ENCODE data around the gene TNFRSF1A. TPM values are rescaled to one million over a fixed set of nuclear protein-coding genes. Genes with fewer than 3 reads are reported as not detected.
A peak's percentile ranks its signal among the peaks of the same experiment; 100 is the strongest.

Gene TNFRSF1A
- total and polyA plus RNA-seq, 2 of the 13 experiments (the other 11 are each of a cell fraction or from before 2014, with no cell fraction given): 41.5 to 61.2 TPM

- peak; percentile 85; the same call in 1 of the 2 replicates for TF ChIP-seq PATZ1 (CRISPR knock-in tag; IDR thresholded peaks at IDR 0.05)
- peak; percentile 56; the same call in 1 of the 2 replicates for TF ChIP-seq ZSCAN20 (CRISPR knock-in tag; IDR thresholded peaks at IDR 0.05; ENCODE audit: borderline replicate concordance)
- peak; percentile 75 for TF ChIP-seq ETV5 (CRISPR knock-in tag; IDR thresholded peaks at IDR 0.05; ENCODE audit: borderline replicate concordance)
- TF ChIP-seq MZF1 (CRISPR knock-in tag; IDR thresholded peaks at IDR 0.05; ENCODE audit: borderline replicate concordance): no peak
- peak; percentile 64; the same call in 1 of the 2 replicates for TF ChIP-seq NRL (CRISPR knock-in tag; IDR thresholded peaks at IDR 0.05; ENCODE audit: borderline replicate concordance)
- peak; percentile 68 for TF ChIP-seq RFXAP (CRISPR knock-in tag; IDR thresholded peaks at IDR 0.05; ENCODE audit: borderline replicate concordance)
- no peak for TF ChIP-seq ZNF513 (CRISPR knock-in tag; conservative IDR thresholded peaks at IDR 0.05)
- no peak for TF ChIP-seq FUBP1 (CRISPR knock-in tag; IDR thresholded peaks at IDR 0.05; ENCODE audit: borderline replicate concordance)
- no peak for TF ChIP-seq TCF12 (IDR thresholded peaks at IDR 0.05)
- peak; percentile 64; the same call in 1 of the 2 replicates for TF ChIP-seq TCF12 (CRISPR knock-in tag; IDR thresholded peaks at IDR 0.05)
- TF ChIP-seq NR3C1 (CRISPR knock-in tag; IDR thresholded peaks at IDR 0.05): no peak
- 0 out of 2 replicates have a peak, but pooled peaks have one; percentile 66 for TF ChIP-seq EED (CRISPR knock-in tag; IDR thresholded peaks at IDR 0.05)
- no peak for TF ChIP-seq BRF2 (CRISPR knock-in tag; IDR thresholded peaks at IDR 0.05)
- peak; percentile 76 for TF ChIP-seq ARID5B (CRISPR knock-in tag; IDR thresholded peaks at IDR 0.05)
- TF ChIP-seq ZEB1 (IDR thresholded peaks at IDR 0.05; ENCODE audit: insufficient replicate concordance, low read depth): no peak
- peak; percentile 43 for TF ChIP-seq TFE3 (CRISPR knock-in tag; IDR thresholded peaks at IDR 0.05)
These were observed 21.6 kb upstream of the TNFRSF1A start (continued) for GRCh38 chr12:6363330-6364043.
